GM18499 (cell line): ENCODE data around the gene C3orf70.
"Not testable (repeated sequence)": the region's sequence is repeated elsewhere in the genome, so short reads cannot be mapped to it uniquely, and the experiment has no call there.

Experiments
- ATAC-seq: cut with Tn5 transposase; IDR thresholded peaks from one replicate; pipeline ENCODE4 v1.9.1; 2021; ENCODE audit warnings: moderate number of reproducible peaks; ENCODE audit not compliant: insufficient read depth, unreplicated experiment

Gene C3orf70

DNA sequence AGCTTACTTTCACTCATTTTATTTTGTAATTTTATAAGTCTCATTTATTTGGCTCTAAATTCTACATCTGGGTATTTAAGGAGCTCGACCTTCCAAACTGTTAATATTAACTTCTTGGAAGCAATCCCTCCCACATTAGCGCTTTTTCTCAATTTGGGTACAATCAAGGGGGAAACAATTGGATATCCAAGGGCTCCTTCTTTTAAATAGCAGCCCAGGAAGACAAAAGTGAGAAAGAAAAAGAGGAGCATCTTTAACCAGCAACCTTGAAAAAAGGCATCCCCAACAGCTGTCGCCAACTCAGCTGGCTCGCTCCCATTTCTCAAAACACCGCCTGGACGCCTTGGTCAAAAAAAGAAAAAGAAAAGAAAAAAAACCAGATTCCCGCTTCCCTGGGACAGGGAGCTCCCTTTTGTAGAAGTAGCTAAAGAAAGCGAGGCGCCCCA is 873 bp downstream of the C3orf70 start:
- no peak for ATAC-seq

DNA sequence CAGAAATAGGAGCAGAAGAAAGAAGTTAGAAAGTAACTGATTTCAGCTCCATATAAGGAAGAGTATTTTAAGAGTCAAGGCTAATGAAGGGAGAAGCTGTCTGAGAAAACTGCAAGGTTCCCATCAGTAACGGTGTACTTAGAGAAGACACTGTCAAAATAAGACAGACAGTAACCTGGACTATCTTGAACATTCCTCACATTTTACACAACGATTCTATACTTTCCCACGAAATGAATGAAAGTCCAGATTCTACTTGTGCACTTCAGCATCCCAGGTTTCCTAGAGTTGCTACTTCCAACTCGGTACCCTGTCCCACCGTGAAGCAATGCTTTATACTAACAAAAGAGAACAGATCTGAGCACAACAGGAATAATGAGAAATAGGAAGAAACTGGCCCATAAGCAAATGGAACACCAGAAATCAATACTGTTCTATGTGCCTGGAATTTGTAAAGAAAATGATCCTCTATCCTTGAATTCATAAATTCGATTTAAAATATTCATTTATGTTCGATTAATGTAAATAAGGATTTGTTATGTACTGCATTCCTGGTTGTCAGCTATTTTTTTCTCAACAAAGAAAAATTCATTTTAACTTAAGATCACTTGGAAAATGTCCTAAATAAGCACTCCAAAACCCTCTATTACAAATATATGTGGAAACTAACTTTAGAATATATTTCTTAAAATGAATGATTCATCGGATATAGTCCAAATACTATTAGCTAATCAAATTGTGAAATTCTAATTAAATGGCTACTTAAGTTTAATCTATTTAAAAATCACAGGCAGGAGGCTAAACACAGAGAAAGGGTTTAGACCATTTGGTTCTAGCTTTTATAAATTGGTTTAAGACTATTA is 1.5 kb downstream of the C3orf70 start:
- no peak for ATAC-seq

DNA sequence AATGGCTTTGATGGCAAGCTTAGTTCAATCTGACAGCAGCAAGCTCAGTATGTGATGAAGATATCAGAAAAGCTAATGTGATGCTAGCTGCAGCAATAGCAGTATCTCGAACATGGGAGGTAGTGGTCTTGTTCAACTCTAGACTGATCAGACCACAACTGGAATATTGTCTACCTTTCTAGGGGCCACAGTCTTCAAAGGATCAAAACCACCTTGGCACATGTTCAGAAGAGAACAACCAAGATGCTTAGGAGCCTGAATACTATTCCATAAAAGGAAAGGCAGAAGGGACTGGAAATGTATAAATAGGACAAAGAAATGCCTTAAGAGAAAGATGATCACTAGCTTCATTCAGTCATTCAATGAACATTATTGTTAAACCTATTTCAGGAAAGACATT is 2.3 kb downstream of the C3orf70 start:
- ATAC-seq, result no peak

DNA sequence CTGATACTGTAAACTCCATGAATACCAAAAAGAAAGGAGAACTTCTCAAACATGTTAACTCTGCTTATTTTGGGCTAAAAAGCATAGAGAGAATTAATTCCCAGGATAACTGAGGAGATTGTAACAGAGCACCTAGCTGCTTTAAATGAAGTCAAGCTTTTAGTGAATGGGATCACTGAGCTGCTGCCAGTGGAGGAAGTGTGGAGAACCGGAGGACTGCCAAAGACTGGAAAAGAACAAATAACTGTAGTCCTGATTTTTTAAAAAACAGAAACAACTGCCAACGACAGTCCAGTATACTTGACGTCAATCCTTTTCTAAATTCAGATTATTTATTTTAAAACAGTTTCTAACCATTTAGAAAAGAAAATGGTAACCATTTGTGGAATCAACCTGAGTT is 3.3 kb downstream of the C3orf70 start:
- ATAC-seq, result no peak

DNA sequence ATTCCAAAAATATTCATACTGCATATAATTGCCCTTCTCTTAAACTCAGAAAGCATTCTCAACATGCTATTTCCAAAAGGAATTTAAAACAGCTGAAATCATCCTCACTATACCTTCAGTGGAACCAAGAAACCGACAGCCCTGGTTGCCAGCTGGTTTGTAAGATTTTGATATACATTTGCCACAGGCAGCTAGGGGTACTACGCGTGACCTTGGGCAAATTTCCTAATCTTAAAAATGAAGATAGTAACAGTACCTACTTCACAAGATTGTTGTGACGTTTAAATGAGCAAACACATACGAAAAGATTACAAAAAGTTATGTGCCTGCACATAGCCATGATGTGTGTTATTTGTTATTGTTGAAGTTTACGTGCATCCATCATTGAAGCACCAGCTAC is 7.3 kb downstream of the C3orf70 start:
- ATAC-seq, result no peak

DNA sequence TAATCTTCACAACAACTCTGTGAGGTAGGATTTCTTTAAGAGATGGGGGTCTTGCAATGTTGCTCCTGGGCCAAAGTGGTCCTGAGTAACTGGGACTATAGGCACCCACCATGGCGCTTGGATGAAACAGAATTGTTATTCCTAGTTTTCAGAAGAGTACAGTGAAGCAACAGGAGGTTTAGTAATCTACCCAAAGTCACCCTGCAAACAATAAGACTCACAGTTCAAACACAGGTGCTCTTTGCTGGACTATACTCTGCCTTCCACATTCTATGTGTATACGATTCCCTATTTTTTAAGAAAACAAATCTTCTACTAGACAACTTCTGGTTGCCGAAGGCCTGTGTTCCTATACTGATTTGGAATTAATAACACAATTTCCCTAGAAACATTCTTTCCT is 8.1 kb downstream of the C3orf70 start:
- no peak for ATAC-seq

DNA sequence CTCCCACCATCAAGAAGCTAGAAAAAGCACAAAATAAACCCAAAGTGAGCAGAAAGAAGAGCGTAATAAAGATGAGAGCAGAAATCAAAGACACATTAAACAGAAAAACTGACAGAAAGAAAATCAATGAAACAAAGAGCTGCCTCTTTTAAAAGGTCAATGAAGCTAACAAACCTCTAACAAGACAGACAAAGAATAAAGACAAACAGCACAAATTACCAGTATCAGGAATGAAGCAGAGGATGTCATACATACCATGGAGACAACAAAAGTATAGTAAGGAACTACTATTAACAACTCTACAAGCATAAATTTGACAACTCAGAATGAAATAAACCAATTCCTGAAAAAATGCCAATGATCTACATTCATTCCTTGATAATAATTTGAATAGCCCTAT is 15.0 kb downstream of the C3orf70 start:
- ATAC-seq, result no peak

DNA sequence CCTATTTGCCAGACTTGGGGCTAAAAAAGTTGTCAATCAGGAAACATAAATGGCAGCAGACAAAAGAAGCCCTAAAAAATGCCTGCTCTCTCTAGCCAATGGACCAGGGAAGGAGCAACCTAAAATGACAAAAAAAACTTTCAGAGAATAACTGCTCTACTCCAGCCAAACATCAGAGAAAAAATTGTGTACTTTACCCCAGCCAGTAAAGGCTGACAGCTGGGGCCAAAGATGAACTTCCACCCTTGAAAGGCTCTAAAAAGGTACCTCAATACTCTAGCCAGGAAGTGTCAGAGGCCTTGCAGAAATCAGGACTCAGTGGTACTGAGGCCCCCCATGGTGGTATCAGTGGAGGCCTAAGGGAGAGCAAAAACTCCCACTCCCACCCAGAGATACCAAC is 18.4 kb downstream of the C3orf70 start:
- no peak for ATAC-seq

DNA sequence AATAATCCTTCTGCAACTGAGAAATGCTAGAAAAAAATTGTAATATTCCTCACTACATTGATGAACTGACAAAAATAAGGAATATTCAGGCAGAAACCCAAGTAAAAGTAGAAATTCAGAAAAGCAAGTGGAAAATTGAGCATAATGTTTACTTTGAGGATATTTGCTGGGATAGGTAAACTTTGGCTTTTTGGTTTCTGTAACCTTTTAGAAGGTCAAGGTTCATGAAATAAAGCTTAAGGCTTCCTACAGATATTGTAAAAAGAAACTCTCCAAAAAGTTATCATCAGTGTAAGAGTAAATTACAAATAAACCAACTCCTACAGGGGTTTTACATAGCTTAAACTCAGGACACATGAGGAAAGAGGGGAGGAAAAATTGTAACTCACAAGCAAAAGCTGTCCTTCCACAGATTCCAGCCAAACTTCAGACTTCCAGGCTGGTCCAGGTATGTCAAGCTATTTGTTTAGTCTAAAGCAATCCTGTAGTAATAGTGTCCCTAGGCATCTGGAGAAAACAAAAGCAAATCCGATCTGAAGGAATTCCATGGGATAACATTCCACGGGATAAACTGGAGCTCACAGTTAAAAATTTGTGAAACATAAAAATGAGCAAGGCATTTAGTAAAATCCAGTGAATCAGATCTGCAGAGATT is 21.1 kb downstream of the C3orf70 start:
- ATAC-seq, result no peak

DNA sequence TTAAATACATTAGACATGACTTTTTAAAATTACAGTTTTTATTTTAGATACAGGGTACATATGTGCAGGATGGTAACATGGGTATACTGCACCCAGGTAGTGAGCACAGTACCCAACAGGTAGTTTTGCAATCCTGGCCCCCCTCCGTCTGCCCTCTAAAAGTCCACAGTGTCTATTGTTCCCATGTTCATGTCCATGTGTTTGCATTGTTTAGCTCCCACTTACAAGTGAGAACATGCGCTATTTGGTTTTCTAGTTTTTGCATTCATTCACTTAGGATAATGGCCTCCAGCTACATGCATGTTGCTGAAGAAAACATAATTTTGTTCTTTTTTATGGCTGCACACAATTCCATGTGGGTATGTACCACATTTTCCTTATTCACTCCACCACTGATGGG is 23.8 kb downstream of the C3orf70 start:
- no peak for ATAC-seq

DNA sequence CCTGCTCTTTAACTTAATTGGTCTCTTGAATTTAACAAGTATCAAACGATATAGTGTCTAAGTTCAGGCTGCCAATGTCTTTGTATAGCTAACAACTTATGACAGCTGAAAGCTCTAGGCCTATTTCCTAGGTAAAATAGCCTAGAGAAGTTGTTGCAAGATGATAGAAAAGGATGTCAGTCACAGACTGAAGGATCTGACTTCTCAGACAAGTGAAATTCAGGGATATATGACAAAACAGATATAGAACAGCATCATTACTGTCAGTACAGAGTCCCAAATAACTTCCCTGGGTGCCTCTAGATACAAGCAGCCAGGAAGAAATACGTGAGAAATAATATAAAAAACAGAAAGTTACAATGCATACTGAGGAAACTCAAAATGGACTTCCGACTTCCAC is 26.7 kb downstream of the C3orf70 start:
- no peak for ATAC-seq

DNA sequence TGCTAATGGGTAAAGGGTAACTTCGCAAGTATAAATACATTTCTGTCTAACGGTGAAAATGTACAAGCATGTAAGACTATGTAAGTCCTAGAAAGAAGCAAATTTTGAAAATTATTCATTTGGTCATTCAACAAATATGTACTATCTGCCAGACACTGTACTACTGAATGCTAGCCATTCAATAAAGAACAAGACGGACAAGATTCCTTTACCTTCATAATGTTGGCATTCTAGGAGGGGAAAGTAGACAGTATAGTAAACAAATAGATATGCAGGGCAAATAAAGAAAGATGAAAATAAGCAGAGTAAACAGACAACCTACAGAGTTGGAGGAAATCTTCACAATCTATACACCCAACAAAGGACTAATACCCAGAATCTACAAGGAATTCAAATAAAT is 32.7 kb downstream of the C3orf70 start:
- ATAC-seq, result no peak

DNA sequence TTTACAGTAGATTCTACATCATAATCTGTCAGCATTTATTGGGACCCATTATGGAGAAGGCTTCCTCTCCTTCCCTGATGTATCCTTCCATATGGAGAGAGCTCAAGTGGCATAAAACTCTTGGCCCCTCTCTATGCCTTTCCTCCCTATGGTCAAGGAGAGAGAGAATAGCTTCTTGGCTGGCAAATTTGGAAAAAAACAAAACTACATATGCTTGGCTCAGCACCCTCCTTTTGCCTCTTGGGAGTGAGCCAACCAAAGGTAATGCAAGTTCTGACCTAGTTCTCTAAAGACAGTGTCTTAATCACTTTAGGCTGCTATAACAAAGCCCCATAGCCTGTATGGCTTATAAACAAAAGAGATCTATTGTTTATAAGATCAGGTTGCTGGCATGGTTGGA is 37.5 kb downstream of the C3orf70 start:
- ATAC-seq, result no peak

DNA sequence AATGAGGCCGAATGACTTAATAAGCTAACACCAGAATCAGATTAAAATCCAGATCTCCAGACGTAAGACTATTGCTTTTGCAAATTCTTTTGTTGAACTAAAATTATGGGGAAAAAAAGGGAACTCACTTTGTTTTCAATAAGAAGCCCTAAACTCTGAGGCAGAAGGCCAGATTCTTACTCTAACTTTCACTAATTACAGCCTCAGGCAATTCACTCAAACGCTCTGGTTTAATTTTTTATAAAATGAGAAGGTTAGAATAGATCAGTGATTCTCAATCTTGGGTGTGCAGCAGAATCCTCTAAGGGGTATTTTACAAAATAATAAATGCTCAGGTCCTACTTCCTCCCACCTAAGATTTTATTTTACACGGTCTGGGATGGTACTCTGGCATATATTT is 38.1 kb downstream of the C3orf70 start:
- no peak for ATAC-seq

DNA sequence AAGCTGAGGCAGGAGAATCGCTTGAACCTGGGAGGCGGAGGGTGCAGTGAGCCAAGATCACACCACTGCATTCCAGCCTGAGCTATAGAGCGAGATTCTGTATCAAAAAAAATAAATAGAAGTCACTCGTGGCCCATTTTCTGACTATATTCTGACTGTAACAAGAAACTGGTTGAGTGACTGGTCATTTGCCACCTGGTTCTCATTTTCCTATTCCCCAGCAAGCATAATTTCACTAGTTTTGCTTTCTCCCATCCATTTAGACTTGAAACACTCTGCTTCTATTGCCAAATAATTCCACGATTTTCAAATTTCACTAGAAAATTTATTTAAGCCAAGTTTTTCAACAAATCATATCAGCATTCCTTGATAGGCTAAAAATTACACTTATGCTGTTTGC is 40.7 kb downstream of the C3orf70 start:
- no peak for ATAC-seq

DNA sequence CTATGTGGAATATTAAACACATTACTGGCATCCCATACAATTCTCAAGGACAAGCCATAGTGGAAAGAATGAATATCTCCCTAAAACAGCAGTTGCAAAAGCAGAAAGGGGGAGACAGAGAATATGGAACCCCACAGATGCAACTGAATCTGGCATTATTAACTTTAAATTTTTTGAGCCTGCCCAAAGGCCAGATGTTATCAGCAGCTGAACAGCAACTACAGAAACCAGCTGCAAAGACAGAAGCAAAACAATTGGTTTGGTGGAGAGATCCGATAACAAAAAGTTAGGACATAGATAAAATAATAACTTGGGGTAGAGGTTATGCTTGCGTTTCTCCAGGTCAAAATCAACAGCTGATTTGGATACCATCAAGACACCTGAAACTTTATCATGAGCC is 43.8 kb downstream of the C3orf70 start:
- not testable (repeated sequence) for ATAC-seq

DNA sequence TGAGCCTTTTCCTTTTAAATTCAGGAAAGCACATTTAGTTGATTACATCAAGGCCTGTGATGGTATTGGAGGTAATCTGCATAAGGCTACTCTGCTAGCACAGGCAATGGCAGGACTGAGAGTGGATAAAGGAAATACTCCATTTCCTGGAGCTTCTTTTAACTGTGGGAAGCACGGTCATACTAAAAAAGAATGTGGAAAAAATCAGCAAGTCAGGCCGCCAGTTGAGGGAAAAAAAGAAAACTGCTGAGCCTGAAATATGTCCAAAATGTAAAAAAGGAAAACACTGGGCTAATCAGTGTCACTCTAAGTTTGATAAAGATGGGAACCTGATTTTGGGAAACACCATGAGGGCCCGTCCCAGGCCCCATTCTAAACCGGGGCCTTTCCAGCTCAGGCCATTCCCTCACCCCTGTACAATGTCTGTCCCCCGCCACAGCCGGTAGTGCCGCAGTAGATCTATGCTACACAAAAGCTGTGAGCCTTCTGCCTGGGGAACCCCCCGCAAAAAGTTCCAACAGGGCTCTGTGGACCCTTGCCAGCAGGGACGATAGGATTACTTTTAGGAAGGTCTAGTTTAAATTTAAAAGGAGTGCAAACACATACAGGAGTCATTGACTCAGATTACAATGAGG is 46.5 kb downstream of the C3orf70 start:
- not testable (repeated sequence) for ATAC-seq

DNA sequence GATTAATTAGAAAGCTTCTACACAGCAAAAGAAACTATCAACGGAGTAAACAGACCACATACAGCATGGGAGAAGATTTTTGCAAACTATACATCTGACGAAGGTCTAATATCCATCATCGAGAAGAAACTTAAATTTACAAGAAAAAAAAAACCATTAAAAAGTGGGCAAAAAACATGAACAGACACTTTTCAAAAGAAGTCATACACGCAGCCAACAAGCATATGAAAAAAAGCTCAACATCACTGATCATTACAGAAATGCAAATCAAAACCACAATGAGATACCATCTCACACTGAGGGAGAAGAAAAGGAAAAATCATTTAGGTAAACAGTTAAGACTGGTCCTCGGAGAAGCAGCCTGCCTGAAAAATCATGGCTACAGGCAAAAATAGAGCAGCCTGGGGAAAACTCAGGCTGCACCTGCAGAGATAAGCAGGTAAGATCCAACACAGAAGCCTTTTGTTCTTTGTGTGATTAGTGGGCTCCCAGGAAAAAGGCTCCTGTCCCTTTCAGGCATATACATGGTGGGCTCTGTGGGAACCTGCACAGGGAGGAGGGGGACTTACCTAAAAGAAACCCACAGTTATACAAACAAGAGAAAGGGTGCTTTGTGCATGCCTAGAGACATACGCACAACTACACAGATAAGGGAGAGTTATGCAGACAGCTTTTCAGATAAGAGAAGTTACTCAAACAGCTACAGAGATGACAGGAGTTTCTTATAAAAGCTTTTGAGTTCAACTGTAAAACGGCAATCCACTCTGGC is 49.3 kb downstream of the C3orf70 start:
- no peak for ATAC-seq

DNA sequence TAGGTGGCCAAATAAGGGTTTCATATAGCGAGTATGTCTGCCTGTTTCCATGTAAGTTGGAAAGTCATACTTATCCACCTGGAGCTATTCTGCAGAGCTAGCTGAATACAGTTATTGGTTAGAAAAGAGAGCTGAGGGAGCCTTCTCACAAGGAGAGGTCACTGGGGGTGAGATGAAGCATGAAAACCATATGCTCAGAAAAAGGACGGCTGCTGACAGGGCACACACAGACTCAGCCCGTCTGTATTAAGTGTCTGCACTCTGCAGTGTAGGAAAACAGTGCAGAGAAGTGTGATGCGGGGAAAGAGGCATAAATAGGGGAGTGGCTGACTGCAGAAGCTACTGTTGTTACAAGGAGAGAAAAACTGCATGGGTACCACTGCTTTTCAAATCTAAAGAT is 58.2 kb downstream of the C3orf70 start:
- no peak for ATAC-seq

DNA sequence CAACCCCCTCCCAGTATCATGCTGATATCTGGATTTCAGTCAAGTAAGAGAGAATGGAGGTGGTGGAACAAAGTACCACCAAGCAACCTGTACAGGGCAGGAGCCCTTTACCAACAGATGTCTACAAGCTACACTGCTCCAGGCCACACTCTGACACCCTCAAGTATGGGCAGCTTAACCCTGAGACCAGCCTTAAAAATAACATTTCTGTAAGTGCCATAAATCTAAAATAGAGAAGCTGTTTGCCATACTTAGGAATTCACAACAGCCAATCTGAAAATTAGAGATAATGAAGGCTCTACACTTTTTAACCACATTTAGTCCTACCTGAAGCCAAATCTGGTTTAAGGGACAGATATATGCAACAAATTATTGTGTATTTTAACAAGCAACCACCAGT is 59.7 kb downstream of the C3orf70 start:
- ATAC-seq, result no peak

DNA sequence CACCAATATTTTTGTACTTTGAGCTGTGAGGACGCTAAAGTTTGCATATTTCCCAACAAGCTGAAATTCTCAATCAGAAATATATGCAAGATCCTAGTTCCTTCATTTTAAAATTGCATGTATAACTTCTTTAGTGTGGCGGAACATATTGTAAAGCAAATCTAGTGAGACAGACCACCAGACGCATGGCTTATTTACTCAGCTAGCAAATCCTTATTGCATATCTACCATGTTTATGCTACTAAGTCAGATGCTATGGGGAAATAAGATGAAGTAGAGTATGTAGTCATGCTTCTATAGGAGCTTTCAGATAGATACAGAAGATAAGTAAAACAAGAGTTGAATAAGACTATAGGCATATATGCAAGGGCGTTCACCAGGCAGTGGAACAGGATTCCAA is 62.0 kb downstream of the C3orf70 start:
- ATAC-seq, result no peak
